IPS-15b (cell line): Measurements from ENCODE around the gene RBBP6.
"Not testable (repeated sequence)": the region's sequence is repeated elsewhere in the genome, so short reads cannot be mapped to it uniquely, and the experiment has no call there.

Experiments used
- H3K27me3 ChIP-seq: one replicate; pipeline ENCODE4 v1.6.1; 2013; ENCODE audit warnings: low read length; ENCODE audit not compliant: control insufficient read depth, insufficient read depth
- H3K36me3 ChIP-seq: one replicate; pipeline ENCODE4 v1.6.1; 2013; ENCODE audit warnings: low read length; ENCODE audit not compliant: control insufficient read depth, insufficient read depth
- H3K4me1 ChIP-seq: one replicate; pipeline ENCODE4 v1.6.1; 2013; ENCODE audit warnings: mild to moderate bottlenecking, low read length; ENCODE audit not compliant: control insufficient read depth, insufficient read depth
- H3K4me3 ChIP-seq: one replicate; pipeline ENCODE4 v1.5.1; 2013; ENCODE audit warnings: low read depth, low read length
- H3K9ac ChIP-seq: one replicate; pipeline ENCODE4 v1.6.1; 2013; ENCODE audit warnings: low read depth, mild to moderate bottlenecking, low read length
- H3K9me3 ChIP-seq: one replicate; pipeline ENCODE4 v1.6.1; 2013; ENCODE audit warnings: mild to moderate bottlenecking, low read length; ENCODE audit not compliant: control insufficient read depth, insufficient read depth

The RBBP6 gene

DNA sequence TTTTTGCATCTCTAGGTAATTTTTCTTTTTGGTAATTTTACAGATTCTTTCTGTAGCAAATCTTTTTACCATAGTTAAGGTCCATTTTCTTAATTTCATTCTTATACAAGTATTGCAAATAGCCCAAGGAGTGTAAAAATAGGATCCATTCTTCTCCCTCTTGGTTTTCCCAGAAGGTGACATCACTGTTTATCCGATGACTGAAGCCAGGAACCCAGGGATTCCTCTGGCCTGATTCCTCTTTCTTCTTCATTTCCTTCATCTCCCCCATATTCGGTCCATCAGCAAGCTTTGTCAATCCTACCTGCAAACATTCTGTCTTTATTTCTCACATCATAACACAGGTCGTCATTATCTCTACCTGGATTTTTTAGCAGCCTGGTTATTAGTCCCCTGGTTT, 5.3 kb downstream of the RBBP6 start:
- peaks cover 12% of the 10 kb centered on the region for H3K4me1 ChIP-seq
- no peaks in the 10 kb centered on the region for H3K27me3 ChIP-seq
- H3K4me3 ChIP-seq, result no peak overlapping the region
- no peaks in the 10 kb centered on the region for H3K9me3 ChIP-seq
- peaks cover 8% of the 10 kb centered on the region for H3K36me3 ChIP-seq
- no peak overlapping the region for H3K9ac ChIP-seq

DNA sequence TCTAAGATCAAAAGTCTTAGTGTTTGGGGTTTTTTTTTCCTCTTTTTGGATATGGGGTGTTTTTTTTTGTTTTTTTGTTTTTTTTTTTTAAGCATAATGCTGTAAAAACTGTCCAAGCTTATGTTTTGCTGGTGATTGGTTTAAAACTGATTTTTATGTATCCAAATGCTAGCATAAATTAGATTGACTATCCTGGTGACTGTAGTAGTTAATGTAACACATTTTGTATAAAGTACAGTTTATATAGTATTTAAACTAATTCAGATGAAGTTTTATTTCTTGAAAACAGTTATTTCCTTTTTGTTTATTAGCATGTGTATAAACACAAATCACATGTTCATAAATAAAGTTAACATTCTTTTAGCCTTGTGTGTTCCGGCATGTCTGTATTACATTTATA, 10.9 kb downstream of the RBBP6 start:
- H3K36me3 ChIP-seq, result peaks cover 8% of the 10 kb centered on the region
- no peaks in the 10 kb centered on the region for H3K4me1 ChIP-seq
- no peak overlapping the region for H3K4me3 ChIP-seq
- H3K9ac ChIP-seq, result no peak overlapping the region
- H3K27me3 ChIP-seq, result no peaks in the 10 kb centered on the region
- H3K9me3 ChIP-seq, result no peaks in the 10 kb centered on the region

DNA sequence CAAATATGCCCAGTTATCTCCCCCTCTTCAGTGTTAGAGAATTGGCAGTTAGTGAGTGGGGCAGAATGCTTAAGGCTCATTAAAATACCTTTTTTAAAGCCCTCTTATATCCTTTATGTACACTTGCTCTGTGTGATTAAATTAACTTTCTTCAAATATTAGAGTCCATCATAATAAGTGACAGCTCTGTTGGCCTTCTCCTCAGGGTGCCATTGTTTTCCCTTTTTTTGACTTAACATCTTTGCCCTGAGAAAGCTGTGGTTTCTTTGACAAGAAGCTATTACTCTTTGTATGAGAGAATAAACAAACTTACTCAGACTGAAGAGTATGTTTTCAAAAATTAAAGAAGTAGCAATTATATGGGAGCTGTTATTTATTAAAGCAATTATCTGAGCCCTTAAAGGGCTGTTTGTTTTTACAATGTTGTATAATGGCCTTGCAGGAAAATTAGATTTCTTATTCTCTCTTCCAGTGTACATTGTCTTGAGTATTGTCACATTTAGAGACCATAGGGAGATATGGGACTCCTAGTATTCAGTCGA, 13.4 kb downstream of the RBBP6 start:
- Histone ChIP-seq H3K36me3 (peaks cover 6% of the 10 kb centered on the region), H3K9ac (no peak overlapping the region), H3K9me3 (no peaks in the 10 kb centered on the region), H3K4me1 (no peaks in the 10 kb centered on the region), H3K27me3 (no peaks in the 10 kb centered on the region), H3K4me3 (no peak overlapping the region)

DNA sequence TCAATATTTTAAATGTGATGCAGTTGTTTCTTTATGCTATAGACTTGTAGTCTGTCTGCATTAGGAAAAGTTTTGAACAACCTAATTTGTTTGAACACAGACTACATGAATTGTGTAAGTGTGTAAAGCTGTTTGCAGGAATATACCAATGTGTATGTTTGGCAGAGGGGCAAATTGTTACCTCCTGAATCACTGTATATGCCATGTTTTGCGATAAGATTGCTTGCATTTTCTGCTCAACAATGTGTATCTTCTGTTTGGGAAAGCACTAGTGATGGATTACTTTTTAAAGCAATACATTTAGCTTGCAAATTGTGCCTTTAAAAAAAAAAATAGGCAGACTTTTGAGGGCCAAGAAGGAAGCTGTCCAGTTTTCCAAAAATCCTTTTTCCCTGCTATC, 14.6 kb downstream of the RBBP6 start:
- Histone ChIP-seq H3K36me3 (peaks cover 3% of the 10 kb centered on the region), H3K4me3 (no peak overlapping the region), H3K9me3 (no peaks in the 10 kb centered on the region), H3K27me3 (no peaks in the 10 kb centered on the region), H3K9ac (no peak overlapping the region), H3K4me1 (no peaks in the 10 kb centered on the region)

DNA sequence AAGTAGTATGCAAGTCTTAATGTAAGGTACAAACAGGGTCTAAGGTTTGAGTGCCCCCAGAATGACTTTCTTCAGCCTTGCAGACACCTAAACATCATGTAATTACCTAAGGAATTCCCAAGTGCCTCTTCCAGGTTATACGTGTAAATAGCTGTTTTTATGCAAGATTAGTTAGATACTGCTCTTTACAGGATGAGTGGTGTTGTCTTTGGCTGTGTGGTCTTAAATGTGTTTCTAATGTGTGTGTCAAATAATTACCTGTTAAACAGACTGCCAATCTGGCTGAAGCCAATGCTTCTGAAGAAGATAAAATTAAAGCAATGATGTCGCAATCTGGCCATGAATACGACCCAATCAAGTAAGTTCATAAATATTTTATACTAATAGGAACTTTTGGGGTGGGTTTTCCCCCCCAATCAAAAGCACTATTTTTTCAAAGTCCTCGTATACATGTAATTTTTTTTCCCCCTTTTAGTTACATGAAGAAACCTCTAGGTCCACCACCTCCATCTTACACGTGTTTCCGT, 16.0 kb downstream of the RBBP6 start:
- Histone ChIP-seq H3K4me3 (no peak overlapping the region), H3K4me1 (no peaks in the 10 kb centered on the region), H3K9ac (no peak overlapping the region), H3K27me3 (no peaks in the 10 kb centered on the region), H3K9me3 (no peaks in the 10 kb centered on the region), H3K36me3 (no peaks in the 10 kb centered on the region)

DNA sequence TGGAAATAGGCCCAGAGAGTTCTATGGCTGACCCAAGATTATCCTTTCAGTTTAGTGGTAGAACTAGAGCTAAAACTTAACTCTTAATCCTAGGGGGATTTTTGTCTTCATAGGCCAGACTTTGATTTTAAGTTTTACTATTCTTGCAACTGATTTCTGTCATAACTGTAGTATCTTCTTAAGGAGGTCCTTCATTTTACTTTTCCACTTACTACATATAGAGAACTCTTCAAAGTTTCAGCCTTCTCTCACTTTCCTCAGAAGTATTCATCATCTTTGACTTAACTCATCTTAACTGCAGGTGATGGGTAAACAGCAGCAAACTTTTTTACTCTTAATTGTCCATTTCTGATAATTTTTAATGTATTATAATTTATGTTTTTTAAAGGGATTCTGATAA, 23.4 kb downstream of the RBBP6 start:
- no peaks in the 10 kb centered on the region for H3K4me1 ChIP-seq
- H3K4me3 ChIP-seq, result no peak overlapping the region
- no peaks in the 10 kb centered on the region for H3K27me3 ChIP-seq
- H3K9me3 ChIP-seq, result no peaks in the 10 kb centered on the region
- peaks cover 12% of the 10 kb centered on the region for H3K36me3 ChIP-seq
- no peak overlapping the region for H3K9ac ChIP-seq

DNA sequence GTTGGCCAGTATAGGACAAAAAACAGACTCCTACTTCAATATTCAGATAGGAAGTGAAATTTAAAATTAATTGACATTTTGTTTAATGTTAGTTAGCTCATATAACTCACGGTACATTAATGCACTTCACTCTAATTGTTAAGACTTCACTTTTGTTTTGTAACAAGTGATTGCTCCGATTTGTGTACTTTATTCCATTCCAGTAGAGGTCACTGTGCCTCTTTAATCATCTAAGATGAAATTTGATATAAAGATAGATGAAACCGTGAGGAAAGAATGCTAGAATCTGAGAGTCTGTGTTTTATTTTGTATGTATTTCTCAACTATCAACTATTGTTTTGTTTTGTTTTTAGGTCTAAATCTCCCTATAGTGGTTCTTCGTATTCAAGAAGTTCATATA, 29.0 kb downstream of the RBBP6 start:
- peaks cover 23% of the 10 kb centered on the region for H3K36me3 ChIP-seq

DNA sequence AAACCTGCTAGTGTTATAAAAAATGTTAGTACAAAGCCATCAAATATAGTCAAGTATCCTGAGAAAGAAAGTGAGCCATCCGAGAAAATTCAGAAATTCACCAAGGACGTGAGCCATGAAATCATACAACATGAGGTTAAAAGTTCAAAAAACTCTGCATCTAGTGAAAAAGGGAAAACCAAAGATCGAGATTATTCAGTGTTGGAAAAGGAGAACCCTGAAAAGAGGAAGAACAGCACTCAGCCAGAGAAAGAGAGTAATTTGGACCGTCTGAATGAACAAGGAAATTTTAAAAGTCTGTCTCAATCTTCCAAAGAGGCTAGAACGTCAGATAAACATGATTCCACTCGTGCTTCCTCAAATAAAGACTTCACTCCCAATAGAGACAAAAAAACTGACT, 31.7 kb downstream of the RBBP6 start:
- Histone ChIP-seq H3K9ac (no peak overlapping the region), H3K4me3 (no peak overlapping the region), H3K9me3 (no peaks in the 10 kb centered on the region), H3K27me3 (no peaks in the 10 kb centered on the region), H3K4me1 (no peaks in the 10 kb centered on the region), H3K36me3 (peaks cover 12% of the 10 kb centered on the region)

More for the DNA sequence above, 29.0 kb downstream of the RBBP6 start:
- Histone ChIP-seq H3K9me3 (no peaks in the 10 kb centered on the region), H3K27me3 (no peaks in the 10 kb centered on the region), H3K4me1 (no peaks in the 10 kb centered on the region), H3K4me3 (no peak overlapping the region), H3K9ac (no peak overlapping the region)

DNA sequence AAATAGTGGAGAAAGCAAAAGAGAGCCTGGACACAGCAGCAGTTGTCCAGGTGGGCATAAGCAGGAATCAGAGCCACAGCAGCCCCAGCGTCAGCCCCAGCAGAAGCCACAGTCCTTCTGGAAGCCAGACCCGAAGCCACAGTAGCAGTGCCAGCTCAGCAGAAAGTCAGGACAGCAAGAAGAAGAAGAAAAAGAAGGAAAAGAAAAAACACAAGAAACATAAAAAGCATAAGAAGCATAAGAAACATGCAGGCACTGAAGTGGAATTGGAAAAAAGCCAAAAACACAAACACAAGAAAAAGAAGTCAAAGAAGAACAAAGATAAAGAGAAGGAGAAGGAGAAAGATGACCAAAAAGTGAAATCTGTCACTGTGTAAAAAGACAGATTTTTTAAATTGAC, 32.7 kb downstream of the RBBP6 start:
- H3K36me3 ChIP-seq, result peaks cover 12% of the 10 kb centered on the region
- no peak overlapping the region for H3K4me3 ChIP-seq
- no peaks in the 10 kb centered on the region for H3K4me1 ChIP-seq
- no peaks in the 10 kb centered on the region for H3K27me3 ChIP-seq
- H3K9me3 ChIP-seq, result no peaks in the 10 kb centered on the region
- H3K9ac ChIP-seq, result no peak overlapping the region

DNA sequence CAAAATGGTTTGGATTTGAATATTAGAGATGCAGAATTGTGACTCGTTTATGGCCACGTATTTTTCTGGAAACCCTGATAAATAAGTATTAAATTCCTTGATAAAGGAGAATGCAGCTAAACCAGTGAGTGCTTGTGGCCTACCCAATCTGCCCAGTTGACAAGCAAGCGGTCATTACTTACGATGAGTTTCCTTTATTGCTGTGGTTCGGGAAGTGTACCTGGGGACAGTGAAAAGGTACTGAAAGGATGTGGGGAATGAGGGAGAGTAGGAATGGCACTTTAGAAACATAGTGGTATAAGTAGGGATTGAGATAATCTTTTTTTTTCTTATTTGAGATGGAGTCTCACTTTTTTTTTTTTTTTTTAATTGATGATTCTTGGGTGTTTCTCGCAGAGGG, 33.8 kb downstream of the RBBP6 start:
- Histone ChIP-seq H3K36me3 (peaks cover 12% of the 10 kb centered on the region), H3K4me1 (no peaks in the 10 kb centered on the region), H3K4me3 (no peak overlapping the region), H3K27me3 (no peaks in the 10 kb centered on the region), H3K9me3 (no peaks in the 10 kb centered on the region), H3K9ac (no peak overlapping the region)

DNA sequence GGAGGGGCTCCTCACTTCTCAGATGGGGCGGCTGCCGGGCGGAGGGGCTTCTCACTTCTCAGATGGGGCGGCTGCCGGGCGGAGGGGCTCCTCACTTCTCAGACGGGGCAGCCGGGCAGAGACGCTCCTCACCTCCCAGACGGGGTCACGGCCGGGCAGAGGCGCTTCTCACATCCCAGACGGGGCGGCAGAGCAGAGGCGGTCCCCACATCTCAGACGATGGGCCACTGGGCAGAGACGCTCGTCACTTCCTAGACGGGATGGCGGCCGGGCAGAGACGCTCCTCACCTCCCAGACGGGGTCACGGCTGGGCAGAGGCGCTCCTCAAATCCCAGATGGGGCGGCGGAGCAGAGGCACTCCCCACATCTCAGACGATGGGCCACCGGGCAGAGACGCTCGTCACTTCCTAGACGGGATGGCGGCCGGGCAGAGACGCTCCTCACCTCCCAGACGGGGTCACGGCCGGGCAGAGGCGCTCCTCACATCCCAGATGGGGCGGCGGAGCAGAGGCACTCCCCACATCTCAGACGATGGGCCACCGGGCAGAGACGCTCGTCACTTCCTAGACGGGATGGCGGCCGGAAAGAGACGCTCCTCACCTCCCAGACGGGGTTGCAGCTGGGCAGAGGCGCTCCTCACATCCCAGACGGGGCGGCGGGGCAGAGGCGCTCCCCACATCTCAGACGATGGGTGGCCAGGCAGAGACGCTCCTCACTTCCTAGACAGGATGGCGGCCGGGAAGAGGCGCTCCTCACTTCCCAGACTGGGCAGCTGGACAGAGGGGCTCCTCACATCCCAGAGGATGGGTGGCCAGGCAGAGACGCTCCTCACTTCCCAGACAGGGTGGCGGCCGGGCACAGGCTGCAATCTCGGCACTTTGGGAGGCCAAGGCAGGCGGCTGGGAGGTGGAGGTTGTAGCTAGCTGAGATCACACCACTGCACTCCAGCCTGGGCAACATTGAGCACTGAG, 35.4 kb downstream of the RBBP6 start:
- not testable (repeated sequence) for H3K9ac ChIP-seq, H3K36me3 ChIP-seq, H3K27me3 ChIP-seq, H3K4me1 ChIP-seq, H3K4me3 ChIP-seq, H3K9me3 ChIP-seq

DNA sequence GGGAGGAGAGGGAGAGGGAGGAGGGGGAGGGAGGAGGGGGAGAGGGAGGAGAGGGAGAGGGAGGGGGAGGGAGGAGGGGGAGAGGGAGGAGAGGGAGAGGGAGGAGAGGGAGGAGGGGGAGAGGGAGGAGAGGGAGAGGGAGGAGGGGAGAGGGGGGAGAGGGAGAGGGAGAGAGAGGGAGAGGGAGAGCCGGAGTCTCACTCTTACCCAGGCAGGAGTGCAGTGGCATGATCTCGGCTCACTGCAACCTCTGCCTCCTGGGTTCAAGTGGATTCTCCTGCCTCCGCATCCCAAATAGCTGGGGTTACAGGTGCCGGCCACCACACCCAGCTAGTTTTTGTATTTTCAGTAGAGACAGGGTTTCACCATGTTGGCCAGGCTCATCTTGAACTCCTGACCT, 36.4 kb downstream of the RBBP6 start:
- not testable (repeated sequence) for H3K9ac ChIP-seq, H3K4me1 ChIP-seq, H3K4me3 ChIP-seq, H3K36me3 ChIP-seq, H3K9me3 ChIP-seq, H3K27me3 ChIP-seq
